Muscle of leg (tissue), 11 donors: ENCODE results near the gene GNG3. TPM values are rescaled to one million over a fixed set of nuclear protein-coding genes. Genes with fewer than 3 reads are reported as not detected.
"Not testable (repeated sequence)": the region's sequence is repeated elsewhere in the genome, so short reads cannot be mapped to it uniquely, and the experiment has no call there.

ENCODE experiments used
- DNase-seq: peaks from one replicate; pipeline ENCODE4 v3.0.0; 2013
- H3K27ac ChIP-seq: one replicate; pipeline ENCODE4 v1.5.1; 2013; ENCODE audit warnings: mild to moderate bottlenecking, low read length, control low read depth
- H3K27me3 ChIP-seq: one replicate; pipeline ENCODE4 v1.6.1; 2013; ENCODE audit warnings: low read length; ENCODE audit not compliant: control insufficient read depth, insufficient read depth
- H3K36me3 ChIP-seq: one replicate; pipeline ENCODE4 v1.6.1; 2013; ENCODE audit warnings: low read length; ENCODE audit not compliant: control insufficient read depth, insufficient read depth
- H3K4me1 ChIP-seq: one replicate; pipeline ENCODE4 v1.6.1; 2013; ENCODE audit warnings: low read length; ENCODE audit not compliant: control insufficient read depth, insufficient read depth
- H3K4me3 ChIP-seq: one replicate; pipeline ENCODE4 v1.5.1; 2013; ENCODE audit warnings: low read length, control low read depth
- H3K9me3 ChIP-seq: replicated peaks from 2 replicates; pipeline ENCODE4 v1.6.1; 2013; ENCODE audit warnings: low read depth, low read length; ENCODE audit not compliant: control insufficient read depth
- WGBS: methylation state at CpG from one replicate; pipeline ENCODE4 v1.1.5; 2013; ENCODE audit warnings: missing lambda C conversion rate; ENCODE audit not compliant: insufficient coverage; 5-methylcytosine and 5-hydroxymethylcytosine counted together
- polyA plus RNA-seq, 8 donors: library from polyadenylated mRNA; unstranded; fragments of 120-200 nt; gene quantifications; one replicate each; pipeline versions ENCODE4 v1.2.1 to v1.2.3, GENCODE V29; 2013; ENCODE audit warnings: inconsistent platforms in 1 of 8, low replicate concordance in 1 of 8; ENCODE audit not compliant: insufficient read length in 8 of 8, insufficient read depth in 1 of 8
- total RNA-seq: library from RNA; stranded (reverse); fragments of 120-200 nt; gene quantifications from one replicate; pipeline ENCODE4 v1.2.4, GENCODE V29; 2013

Gene GNG3
- total and polyA plus RNA-seq, 9 donors, result 0.28 to 1.5 (median 0.48) TPM; not detected in 1

DNA sequence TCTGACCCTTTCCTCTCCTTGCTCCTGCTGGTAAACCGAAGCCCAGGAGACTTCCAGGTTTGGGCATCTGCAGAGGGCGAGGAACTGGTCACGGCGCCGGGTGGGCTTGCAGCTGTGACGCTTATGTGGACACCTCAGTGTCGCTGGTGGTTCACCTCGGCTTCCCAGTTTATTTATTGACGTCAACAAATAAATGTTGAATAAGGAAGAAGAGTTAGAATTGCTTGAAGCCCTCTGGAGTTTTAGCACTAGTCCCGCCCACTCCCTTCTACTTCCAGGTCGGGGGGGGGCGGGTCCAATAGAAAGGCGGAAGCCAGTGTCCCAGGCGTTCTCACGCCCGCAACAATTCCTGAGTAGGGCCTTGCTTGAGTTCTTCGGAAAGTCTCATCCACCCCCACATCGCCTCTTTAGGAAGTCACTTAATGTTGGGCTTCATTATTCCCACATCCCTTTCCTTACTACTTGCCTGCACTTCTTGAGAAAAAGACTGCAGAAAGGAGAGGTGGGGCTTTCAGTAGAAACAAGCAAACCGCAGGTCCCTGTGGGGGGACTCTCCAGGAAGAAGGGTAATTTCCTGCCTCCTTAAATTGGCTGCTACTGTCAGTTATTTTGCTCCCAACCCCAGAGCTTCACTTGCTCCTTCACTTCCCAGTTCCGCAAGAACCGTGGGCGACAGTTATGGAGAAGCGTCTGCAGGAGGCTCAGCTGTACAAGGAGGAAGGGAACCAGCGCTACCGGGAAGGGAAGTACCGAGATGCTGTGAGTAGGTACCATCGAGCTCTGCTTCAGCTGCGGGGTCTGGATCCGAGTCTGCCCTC is 20.9 kb downstream of the GNG3 start, which contains the start of gene TTC9C:
Gene TTC9C (plus strand): TSS at position 316 of the 818 bp plus-strand sequence. CDS start 363 bp downstream, at position 679.
- H3K36me3 ChIP-seq, result peaks cover 27% of the 10 kb centered on the region
- peak within 1 kb of the TSS; percentile 84 for H3K4me3 ChIP-seq
- peak within 1 kb of the TSS; percentile 99 for H3K27ac ChIP-seq
- H3K4me1 ChIP-seq, result peaks cover 29% of the 10 kb centered on the region
- peak; percentile 96 for DNase-seq
- WGBS, result under 1% methylated on average over 17 of the region's 29 CpGs
- H3K27me3 ChIP-seq, result no peaks in the 10 kb centered on the region
- no peaks in the 10 kb centered on the region for H3K9me3 ChIP-seq

DNA sequence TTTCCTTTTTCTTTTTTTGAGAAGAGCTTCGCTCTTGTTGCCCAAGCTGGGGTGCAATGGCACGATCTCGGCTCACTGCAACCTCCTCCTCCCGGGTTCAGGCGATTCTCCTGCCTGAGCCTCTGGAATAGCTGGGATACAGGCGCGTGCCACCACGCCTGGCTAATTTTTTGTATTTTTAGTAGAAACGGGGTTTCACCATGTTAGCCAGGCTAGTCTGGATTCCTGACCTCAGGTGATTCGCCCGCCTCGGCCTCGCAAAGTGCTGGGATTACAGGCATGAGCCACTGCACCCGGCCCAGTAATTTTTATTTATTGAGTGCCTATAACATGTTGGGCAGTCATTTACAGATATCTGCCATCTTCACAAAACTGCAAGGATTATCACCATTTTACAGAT is 22.6 kb downstream of the GNG3 start:
- DNase-seq, H3K9me3 ChIP-seq, H3K27me3 ChIP-seq, H3K27ac ChIP-seq: not testable (repeated sequence)
- H3K4me3 ChIP-seq, result peak overlapping the region; percentile 84
- H3K4me1 ChIP-seq, result peaks cover 24% of the 10 kb centered on the region
- WGBS, result 96% methylated on average over 4 of the region's 14 CpGs
- H3K36me3 ChIP-seq, result peaks cover 28% of the 10 kb centered on the region

GRCh38 chr11:62732830-62733229 is 25.4 kb downstream of the GNG3 start:
- Histone ChIP-seq H3K27ac (no peak overlapping the region), H3K36me3 (peaks cover 38% of the 10 kb centered on the region), H3K9me3 (no peaks in the 10 kb centered on the region), H3K27me3 (no peaks in the 10 kb centered on the region), H3K4me3 (no peak overlapping the region), H3K4me1 (peaks cover 19% of the 10 kb centered on the region)
- DNase-seq, result peak; percentile 28
- WGBS, result no CpG with 5 or more reads among the region's 2 CpGs

DNA sequence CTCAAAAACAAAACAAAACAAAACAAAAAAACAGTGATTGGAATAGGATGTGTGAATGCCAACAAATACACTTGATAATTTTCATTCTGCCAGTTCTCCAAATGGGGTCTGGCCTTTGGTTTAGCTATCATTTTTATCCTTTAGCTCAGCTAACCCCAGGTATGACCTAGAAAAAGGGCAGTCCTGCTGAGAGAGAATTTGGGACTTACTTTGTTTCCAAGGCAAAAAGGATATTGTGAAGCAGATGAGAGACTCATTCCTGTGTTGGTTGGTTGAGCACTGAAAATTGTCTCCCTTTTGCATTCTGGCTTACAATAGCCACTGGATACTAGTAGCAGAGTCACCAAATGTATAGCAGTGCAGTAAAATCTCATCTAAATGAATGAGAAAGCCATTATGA is 29.7 kb downstream of the GNG3 start:
- H3K27ac ChIP-seq, result no peak overlapping the region
- no peak for DNase-seq

DNA sequence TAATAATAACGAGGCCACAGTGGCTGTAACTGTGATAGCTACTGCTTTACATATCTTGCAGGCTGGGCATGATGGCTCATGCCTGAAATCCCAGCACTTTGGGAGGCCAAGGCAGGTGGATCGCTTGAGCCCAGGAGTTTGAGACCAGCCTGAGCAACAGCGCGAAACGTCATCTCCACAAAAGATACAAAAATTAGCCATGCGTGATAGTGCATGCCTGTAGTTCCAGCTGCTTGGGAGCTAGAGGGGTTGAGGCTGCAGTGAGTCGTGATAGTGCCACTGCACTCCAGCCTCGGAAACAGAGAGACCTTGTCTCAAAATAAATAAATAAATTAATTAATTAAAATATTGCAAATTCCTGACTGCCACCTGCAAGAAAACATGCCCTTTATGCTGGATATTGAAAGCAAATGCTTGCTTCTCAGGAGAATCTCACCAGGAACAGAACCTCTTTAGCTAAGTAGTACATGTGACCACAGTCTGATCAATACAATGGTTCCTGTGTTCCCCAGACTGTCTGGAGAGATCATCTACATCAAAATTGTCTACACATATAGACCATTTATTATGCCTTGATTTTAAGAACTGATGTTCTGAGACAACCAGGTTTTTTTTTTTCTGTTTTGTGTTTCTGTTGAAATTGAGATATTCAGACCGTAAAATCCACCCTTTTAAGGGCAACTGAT is 40.1 kb downstream of the GNG3 start:
- 93% methylated on average over 1 of the region's 9 CpGs for WGBS
- Histone ChIP-seq H3K27me3 (no peaks in the 10 kb centered on the region), H3K27ac (no peak overlapping the region), H3K36me3 (peaks cover 22% of the 10 kb centered on the region), H3K4me1 (peaks cover 2% of the 10 kb centered on the region), H3K9me3 (no peaks in the 10 kb centered on the region), H3K4me3 (no peak overlapping the region)
- no peak for DNase-seq

More for the DNA sequence above, 29.7 kb downstream of the GNG3 start:
- no peaks in the 10 kb centered on the region for H3K4me1 ChIP-seq
- no peaks in the 10 kb centered on the region for H3K9me3 ChIP-seq
- H3K4me3 ChIP-seq, result no peak overlapping the region
- peaks cover 50% of the 10 kb centered on the region for H3K36me3 ChIP-seq
- H3K27me3 ChIP-seq, result no peaks in the 10 kb centered on the region

DNA sequence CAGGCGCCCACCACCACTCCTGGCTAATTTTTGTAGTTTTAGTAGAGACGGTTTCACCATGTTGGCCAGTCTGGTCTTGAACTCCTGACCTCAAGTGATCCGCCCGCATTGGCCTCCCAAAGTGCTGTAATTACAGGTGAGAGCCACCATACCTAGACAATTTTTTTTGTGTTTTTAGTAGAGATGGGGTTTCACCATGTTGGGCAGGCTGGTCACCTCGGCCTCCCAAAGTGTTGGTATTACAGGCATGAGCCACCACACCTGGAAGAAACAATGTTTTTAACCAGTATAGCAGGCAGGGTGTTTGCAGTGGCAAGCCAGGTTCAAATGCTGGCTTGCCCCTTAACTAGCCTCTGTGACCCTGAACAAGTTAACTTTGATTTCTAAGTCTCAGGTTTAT is 42.5 kb downstream of the GNG3 start:
- no CpG with 5 or more reads among the region's 5 CpGs for WGBS
- not testable (repeated sequence) for H3K27ac ChIP-seq, H3K27me3 ChIP-seq, H3K4me3 ChIP-seq, DNase-seq, H3K9me3 ChIP-seq
- Histone ChIP-seq H3K4me1 (peaks cover 15% of the 10 kb centered on the region), H3K36me3 (peaks cover 30% of the 10 kb centered on the region)

DNA sequence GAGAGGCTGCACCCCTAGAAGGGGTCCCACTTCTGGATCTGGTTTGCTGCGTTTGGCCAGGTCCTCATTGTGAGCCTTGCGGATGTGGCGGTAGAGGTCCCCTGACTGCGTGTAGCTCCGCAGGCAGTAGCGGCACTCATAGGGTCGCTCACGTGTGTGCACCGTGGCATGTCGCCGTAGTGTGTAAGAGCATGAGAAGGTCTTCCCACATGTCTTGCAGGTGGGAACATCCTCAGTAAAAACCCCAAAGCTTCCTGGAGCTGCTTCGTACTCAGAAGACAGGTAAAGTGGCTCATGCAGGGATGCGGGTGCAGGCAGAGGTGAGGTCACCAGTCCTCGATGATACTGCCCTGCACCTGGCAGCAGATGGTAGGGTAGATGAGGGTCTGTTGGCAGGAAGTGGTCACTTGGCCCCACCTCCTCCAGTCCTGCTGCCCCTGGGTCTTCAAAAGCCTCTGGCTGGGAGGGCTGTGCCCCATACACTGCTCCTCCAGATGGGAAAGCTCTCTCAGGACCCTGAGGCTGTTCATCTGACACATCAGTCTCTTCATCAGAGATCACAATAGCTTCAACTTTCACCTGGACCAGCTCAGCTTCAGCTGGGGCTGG is 44.8 kb downstream of the GNG3 start:
- peaks cover 15% of the 10 kb centered on the region for H3K4me1 ChIP-seq
- no peak for DNase-seq
- H3K9me3 ChIP-seq, result no peaks in the 10 kb centered on the region
- no peaks in the 10 kb centered on the region for H3K27me3 ChIP-seq
- WGBS, result 93% methylated on average over 11 of the region's 14 CpGs
- H3K4me3 ChIP-seq, result no peak overlapping the region
- H3K27ac ChIP-seq, result no peak overlapping the region
- H3K36me3 ChIP-seq, result peaks cover 26% of the 10 kb centered on the region

DNA sequence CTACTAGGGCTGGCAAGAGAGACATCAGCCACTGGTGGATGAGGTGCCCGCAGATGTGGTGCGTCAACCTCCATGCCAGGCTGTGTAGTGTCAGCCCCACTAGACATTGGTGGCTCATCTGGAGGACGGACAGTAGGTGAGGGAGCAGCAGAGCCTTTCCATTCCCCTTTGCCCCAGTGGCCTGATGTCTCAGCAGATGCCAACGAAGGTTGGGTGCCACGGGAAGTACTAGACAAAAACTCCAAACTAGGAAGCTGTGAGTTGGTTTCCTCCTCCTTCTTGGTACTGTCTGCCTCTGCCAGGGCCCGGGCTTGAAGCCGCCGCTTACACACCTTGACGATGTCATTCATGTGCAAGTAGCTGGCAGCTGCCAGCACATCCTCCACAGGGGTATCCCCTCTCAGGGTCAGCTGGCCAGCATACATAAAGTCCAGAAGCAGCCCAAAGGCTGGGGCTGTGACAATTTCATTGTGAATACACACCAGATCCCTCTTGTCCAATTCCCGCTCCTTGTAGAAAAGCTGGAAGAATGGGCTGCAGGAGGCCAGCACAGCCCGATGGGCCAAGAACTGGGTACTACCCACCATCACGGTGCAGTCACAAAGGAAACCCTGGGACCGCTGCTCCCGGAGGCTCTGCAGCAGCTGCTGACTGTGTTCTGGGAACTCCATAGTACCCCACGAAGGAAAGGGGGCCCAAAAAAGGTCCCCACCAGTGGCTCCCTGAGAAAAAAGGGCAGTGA is 45.7 kb downstream of the GNG3 start:
- H3K4me3 ChIP-seq, result peak overlapping the region; percentile 88
- WGBS, result 88% methylated on average over 14 of the region's 15 CpGs
- H3K9me3 ChIP-seq, result no peaks in the 10 kb centered on the region
- H3K36me3 ChIP-seq, result peaks cover 26% of the 10 kb centered on the region
- H3K27ac ChIP-seq, result peak overlapping the region; percentile 96
- no peaks in the 10 kb centered on the region for H3K27me3 ChIP-seq
- peaks cover 15% of the 10 kb centered on the region for H3K4me1 ChIP-seq
- DNase-seq, result no peak

GRCh38 chr11:62753736-62754603 is 46.5 kb downstream of the GNG3 start, which contains the start of gene ZBTB3:
Gene ZBTB3 (minus strand): TSS chr11:62754160. CDS start chr11:62753664, 496 bp downstream.
- Histone ChIP-seq H3K9me3 (no peaks in the 10 kb centered on the region), H3K4me3 (peak within 1 kb of the TSS; percentile 88), H3K27ac (peak within 1 kb of the TSS; percentile 96), H3K4me1 (peaks cover 15% of the 10 kb centered on the region), H3K27me3 (no peaks in the 10 kb centered on the region), H3K36me3 (peaks cover 23% of the 10 kb centered on the region)
- peak; percentile 100 for DNase-seq
- WGBS, result 0% methylated on average over 45 of the region's 47 CpGs
